HEK293 (cell line): Measurements from ENCODE around the gene FEV.

Experiments
- GLI2 ChIP-seq: fragments of 450-650 bp; formaldehyde crosslinking; IDR thresholded peaks from 2 replicates; pipeline ENCODE4; 2017; ENCODE audit warnings: missing biosample characterization, missing genetic modification characterization, low read depth, borderline replicate concordance
- KLF1 ChIP-seq: fragments of 450-650 bp; formaldehyde crosslinking; IDR thresholded peaks from 2 replicates; pipeline ENCODE4 v1.5.1; 2016; ENCODE audit warnings: missing biosample characterization, missing genetic modification characterization
- MEIS1 ChIP-seq: sonication (generic); formaldehyde crosslinking; IDR thresholded peaks from 2 replicates; pipeline ENCODE4 v1.8.1; 2022; ENCODE audit warnings: missing genetic modification reagents, mild to moderate bottlenecking, borderline replicate concordance
- TRIM28 ChIP-seq: IDR thresholded peaks from 2 replicates; pipeline ENCODE4 v1.6.1; 2011; ENCODE audit warnings: low read length, control low read depth, borderline replicate concordance
- WT1 ChIP-seq: fragments of 450-650 bp; formaldehyde crosslinking; IDR thresholded peaks from 2 replicates; pipeline ENCODE4 v1.5.1; 2016; ENCODE audit warnings: missing biosample characterization, missing genetic modification characterization
- ZBTB48 ChIP-seq: fragments of 450-650 bp; formaldehyde crosslinking; IDR thresholded peaks from 2 replicates; pipeline ENCODE4 v1.5.1; 2016; ENCODE audit warnings: missing biosample characterization, missing genetic modification characterization
- ZFP69B ChIP-seq: fragments of 450-650 bp; formaldehyde crosslinking; IDR thresholded peaks from 2 replicates; pipeline ENCODE4 v1.5.1; 2016; ENCODE audit warnings: missing biosample characterization, missing genetic modification characterization
- ZNF10 ChIP-seq: fragments of 450-650 bp; formaldehyde crosslinking; IDR thresholded peaks from 2 replicates; pipeline ENCODE4 v1.5.1; 2017; ENCODE audit warnings: missing biosample characterization, missing genetic modification characterization
- ZNF114 ChIP-seq: fragments of 450-650 bp; formaldehyde crosslinking; IDR thresholded peaks from 2 replicates; pipeline ENCODE4 v1.5.0; 2017; ENCODE audit warnings: missing biosample characterization, missing genetic modification characterization
- ZNF138 ChIP-seq: fragments of 450-650 bp; formaldehyde crosslinking; IDR thresholded peaks from 2 replicates; pipeline ENCODE4 v1.5.1; 2016; ENCODE audit warnings: missing biosample characterization, missing genetic modification characterization, borderline replicate concordance
- ZNF202 ChIP-seq: fragments of 450-650 bp; formaldehyde crosslinking; IDR thresholded peaks from 2 replicates; pipeline ENCODE4 v1.5.1; 2016; ENCODE audit warnings: missing biosample characterization, missing genetic modification characterization, borderline replicate concordance
- ZNF292 ChIP-seq: fragments of 450-650 bp; formaldehyde crosslinking; IDR thresholded peaks from 2 replicates; pipeline ENCODE4 v1.5.1; 2016; ENCODE audit warnings: low read depth, missing biosample characterization, missing genetic modification characterization, borderline replicate concordance
- ZNF302 ChIP-seq: fragments of 450-650 bp; formaldehyde crosslinking; IDR thresholded peaks from 2 replicates; pipeline ENCODE4 v1.5.1; 2016; ENCODE audit warnings: missing biosample characterization, missing genetic modification characterization, low read depth
- ZNF311 ChIP-seq: fragments of 450-650 bp; formaldehyde crosslinking; IDR thresholded peaks from 2 replicates; pipeline ENCODE4 v1.5.1; 2017; ENCODE audit warnings: missing biosample characterization, missing genetic modification characterization, borderline replicate concordance
- ZNF416 ChIP-seq: fragments of 450-650 bp; formaldehyde crosslinking; IDR thresholded peaks from 2 replicates; pipeline ENCODE4 v1.5.1; 2016; ENCODE audit warnings: missing biosample characterization, missing genetic modification characterization
- ZNF48 ChIP-seq: fragments of 450-650 bp; formaldehyde crosslinking; IDR thresholded peaks from 2 replicates; pipeline ENCODE4 v1.5.1; 2016; ENCODE audit warnings: missing biosample characterization, missing genetic modification characterization
- ZNF596 ChIP-seq: fragments of 450-650 bp; IDR thresholded peaks from 2 replicates; pipeline ENCODE4 v1.5.0; 2018; ENCODE audit warnings: missing biosample characterization, mild to moderate bottlenecking, missing genetic modification characterization, moderate library complexity
- ZNF600 ChIP-seq: fragments of 450-650 bp; formaldehyde crosslinking; IDR thresholded peaks from 2 replicates; pipeline ENCODE4 v1.5.1; 2016; ENCODE audit warnings: missing biosample characterization, missing genetic modification characterization
- ZNF621 ChIP-seq: fragments of 450-650 bp; formaldehyde crosslinking; IDR thresholded peaks from 2 replicates; pipeline ENCODE4 v1.5.1; 2017; ENCODE audit warnings: missing biosample characterization, missing genetic modification characterization
- ZNF629 ChIP-seq: fragments of 450-650 bp; formaldehyde crosslinking; IDR thresholded peaks from 2 replicates; pipeline ENCODE4 v1.5.1; 2017; ENCODE audit warnings: missing biosample characterization, missing genetic modification characterization
- ZNF792 ChIP-seq: fragments of 450-650 bp; formaldehyde crosslinking; IDR thresholded peaks from 2 replicates; pipeline ENCODE4 v1.5.1; 2016; ENCODE audit warnings: missing biosample characterization, missing genetic modification characterization
- TF ChIP-seq, protein P1 (sequence below): fragments of 450-650 bp; formaldehyde crosslinking; IDR thresholded peaks from 2 replicates; pipeline ENCODE4 v1.5.1; 2016; ENCODE audit warnings: missing biosample characterization, missing genetic modification characterization
- TF ChIP-seq, protein P2 (sequence below): sonication (generic); formaldehyde crosslinking; IDR thresholded peaks from 2 replicates; pipeline ENCODE4 v1.8.1; 2022; ENCODE audit warnings: mild to moderate bottlenecking, moderate library complexity, missing genetic modification reagents
- TF ChIP-seq, protein P3 (sequence below): fragments of 450-650 bp; formaldehyde crosslinking; optimal IDR thresholded peaks from 2 replicates; pipeline ENCODE3; 2016; ENCODE audit warnings: missing biosample characterization, mild to moderate bottlenecking, missing genetic modification characterization
- TF ChIP-seq, protein P4 (sequence below): fragments of 450-650 bp; formaldehyde crosslinking; IDR thresholded peaks from 2 replicates; pipeline ENCODE4 v1.5.1; 2016; ENCODE audit warnings: missing biosample characterization, missing genetic modification characterization
- TF ChIP-seq, protein P5 (sequence below): fragments of 450-650 bp; formaldehyde crosslinking; IDR thresholded peaks from 2 replicates; pipeline ENCODE4 v1.5.1; 2016; ENCODE audit warnings: missing biosample characterization, missing genetic modification characterization
- TF ChIP-seq, protein P6 (sequence below): fragments of 450-650 bp; formaldehyde crosslinking; IDR thresholded peaks from 2 replicates; pipeline ENCODE4 v1.5.0; 2017; ENCODE audit warnings: missing biosample characterization, missing genetic modification characterization, borderline replicate concordance
- TF ChIP-seq, protein P7 (sequence below): fragments of 450-650 bp; formaldehyde crosslinking; IDR thresholded peaks from 2 replicates; pipeline ENCODE4 v1.5.1; 2016; ENCODE audit warnings: missing biosample characterization, missing genetic modification characterization

FEV gene

DNA sequence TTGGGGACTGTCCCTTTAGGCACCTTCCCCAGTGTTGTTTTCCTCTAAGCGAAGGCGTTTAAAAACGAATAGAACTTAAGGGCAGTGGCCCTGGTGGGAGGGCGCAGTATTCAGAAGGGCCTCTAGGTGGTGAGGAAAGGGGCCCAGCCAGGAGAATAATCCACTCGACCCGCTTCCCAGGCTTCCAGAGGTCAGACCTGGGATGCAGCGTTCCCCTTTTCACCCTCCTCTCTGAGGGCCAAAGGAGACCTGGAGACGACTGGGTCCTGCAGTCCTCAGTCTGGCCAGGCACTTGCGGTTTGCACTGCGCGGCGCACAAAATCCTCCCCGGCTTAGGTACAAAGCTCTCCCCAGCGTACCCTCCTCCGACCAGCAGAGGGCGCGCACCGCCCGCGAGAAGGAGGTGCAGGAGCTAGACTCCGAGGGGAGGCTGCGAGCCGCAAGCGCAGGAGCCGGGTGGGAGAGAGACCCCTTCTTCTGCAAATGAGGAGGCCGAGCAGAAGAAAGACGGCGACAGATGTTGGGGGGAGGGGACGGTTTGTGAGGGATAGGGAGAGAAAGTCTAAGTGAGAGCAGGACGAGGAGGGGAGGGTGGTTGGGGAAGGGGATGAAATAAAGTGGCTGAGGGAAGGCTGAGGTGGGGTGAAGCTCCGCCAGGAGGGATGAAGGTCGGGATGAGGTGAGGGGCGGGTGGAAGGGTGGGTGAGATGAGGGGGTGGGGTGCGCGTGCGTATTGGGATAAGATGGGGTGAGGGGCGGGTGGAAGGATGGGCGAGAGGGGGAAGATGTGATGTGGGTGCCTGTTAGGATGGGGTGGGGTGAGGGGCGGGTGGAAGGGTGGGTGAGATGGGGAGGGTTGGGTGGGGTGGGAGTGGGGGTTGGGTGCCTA is 4.9 kb downstream of the FEV start (continued):
- TF ChIP-seq ZNF292 (tag by site-specific recombination) (no peak), ZNF311 (no peak), ZNF114 (tag by site-specific recombination) (no peak), MEIS1 (CRISPR knock-in tag) (no peak), ZNF10 (tag by site-specific recombination) (no peak), ZNF48 (tag by site-specific recombination) (no peak), ZFP69B (no peak), ZNF138 (tag by site-specific recombination) (no peak), ZNF600 (peak; percentile 46; the same call in 1 of the 2 replicates), ZNF621 (tag by site-specific recombination) (no peak), KLF1 (tag by site-specific recombination) (no peak; the same call in 1 of the 2 replicates), WT1 (tag by site-specific recombination) (no peak), ZNF629 (tag by site-specific recombination) (no peak), TRIM28 (peak; percentile 34; the same call in 1 of the 2 replicates), ZNF792 (tag by site-specific recombination) (no peak), GLI2 (tag by site-specific recombination) (no peak), ZBTB48 (tag by site-specific recombination) (peak; percentile 64; the same call in 1 of the 2 replicates), ZNF416 (tag by site-specific recombination) (no peak), ZNF302 (no peak), ZNF202 (tag by site-specific recombination) (no peak), ZNF596 (no peak)
- TF ChIP-seq, protein P1, sequence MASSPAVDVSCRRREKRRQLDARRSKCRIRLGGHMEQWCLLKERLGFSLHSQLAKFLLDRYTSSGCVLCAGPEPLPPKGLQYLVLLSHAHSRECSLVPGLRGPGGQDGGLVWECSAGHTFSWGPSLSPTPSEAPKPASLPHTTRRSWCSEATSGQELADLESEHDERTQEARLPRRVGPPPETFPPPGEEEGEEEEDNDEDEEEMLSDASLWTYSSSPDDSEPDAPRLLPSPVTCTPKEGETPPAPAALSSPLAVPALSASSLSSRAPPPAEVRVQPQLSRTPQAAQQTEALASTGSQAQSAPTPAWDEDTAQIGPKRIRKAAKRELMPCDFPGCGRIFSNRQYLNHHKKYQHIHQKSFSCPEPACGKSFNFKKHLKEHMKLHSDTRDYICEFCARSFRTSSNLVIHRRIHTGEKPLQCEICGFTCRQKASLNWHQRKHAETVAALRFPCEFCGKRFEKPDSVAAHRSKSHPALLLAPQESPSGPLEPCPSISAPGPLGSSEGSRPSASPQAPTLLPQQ (tag by site-specific recombination), result 0 out of 2 replicates have a peak, but pooled peaks have one; percentile 35
- TF ChIP-seq, protein P2, sequence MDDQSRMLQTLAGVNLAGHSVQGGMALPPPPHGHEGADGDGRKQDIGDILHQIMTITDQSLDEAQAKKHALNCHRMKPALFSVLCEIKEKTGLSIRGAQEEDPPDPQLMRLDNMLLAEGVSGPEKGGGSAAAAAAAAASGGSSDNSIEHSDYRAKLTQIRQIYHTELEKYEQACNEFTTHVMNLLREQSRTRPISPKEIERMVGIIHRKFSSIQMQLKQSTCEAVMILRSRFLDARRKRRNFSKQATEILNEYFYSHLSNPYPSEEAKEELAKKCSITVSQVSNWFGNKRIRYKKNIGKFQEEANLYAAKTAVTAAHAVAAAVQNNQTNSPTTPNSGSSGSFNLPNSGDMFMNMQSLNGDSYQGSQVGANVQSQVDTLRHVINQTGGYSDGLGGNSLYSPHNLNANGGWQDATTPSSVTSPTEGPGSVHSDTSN, result no peak
- TF ChIP-seq, protein P3, sequence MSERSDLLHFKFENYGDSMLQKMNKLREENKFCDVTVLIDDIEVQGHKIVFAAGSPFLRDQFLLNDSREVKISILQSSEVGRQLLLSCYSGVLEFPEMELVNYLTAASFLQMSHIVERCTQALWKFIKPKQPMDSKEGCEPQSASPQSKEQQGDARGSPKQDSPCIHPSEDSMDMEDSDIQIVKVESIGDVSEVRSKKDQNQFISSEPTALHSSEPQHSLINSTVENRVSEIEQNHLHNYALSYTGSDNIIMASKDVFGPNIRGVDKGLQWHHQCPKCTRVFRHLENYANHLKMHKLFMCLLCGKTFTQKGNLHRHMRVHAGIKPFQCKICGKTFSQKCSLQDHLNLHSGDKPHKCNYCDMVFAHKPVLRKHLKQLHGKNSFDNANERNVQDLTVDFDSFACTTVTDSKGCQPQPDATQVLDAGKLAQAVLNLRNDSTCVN (tag by site-specific recombination), result no peak
- TF ChIP-seq, protein P4, sequence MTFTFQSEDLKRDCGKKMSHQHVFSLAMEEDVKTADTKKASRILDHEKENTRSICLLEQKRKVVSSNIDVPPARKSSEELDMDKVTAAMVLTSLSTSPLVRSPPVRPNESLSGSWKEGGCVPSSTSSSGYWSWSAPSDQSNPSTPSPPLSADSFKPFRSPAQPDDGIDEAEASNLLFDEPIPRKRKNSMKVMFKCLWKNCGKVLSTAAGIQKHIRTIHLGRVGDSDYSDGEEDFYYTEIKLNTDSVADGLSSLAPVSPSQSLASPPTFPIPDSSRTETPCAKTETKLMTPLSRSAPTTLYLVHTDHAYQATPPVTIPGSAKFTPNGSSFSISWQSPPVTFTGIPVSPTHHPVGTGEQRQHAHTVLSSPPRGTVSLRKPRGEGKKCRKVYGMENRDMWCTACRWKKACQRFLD (tag by site-specific recombination), result no peak
- TF ChIP-seq, protein P5, sequence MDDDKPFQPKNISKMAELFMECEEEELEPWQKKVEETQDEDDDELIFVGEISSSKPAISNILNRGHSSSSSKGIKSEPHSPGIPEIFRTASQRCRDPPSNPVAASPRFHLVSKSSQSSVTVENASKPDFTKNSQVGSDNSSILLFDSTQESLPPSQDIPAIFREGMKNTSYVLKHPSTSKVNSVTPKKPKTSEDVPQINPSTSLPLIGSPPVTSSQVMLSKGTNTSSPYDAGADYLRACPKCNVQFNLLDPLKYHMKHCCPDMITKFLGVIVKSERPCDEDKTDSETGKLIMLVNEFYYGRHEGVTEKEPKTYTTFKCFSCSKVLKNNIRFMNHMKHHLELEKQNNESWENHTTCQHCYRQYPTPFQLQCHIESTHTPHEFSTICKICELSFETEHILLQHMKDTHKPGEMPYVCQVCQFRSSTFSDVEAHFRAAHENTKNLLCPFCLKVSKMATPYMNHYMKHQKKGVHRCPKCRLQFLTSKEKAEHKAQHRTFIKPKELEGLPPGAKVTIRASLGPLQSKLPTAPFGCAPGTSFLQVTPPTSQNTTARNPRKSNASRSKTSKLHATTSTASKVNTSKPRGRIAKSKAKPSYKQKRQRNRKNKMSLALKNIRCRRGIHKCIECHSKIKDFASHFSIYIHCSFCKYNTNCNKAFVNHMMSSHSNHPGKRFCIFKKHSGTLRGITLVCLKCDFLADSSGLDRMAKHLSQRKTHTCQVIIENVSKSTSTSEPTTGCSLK (tag by site-specific recombination), result no peak
- TF ChIP-seq, protein P6, sequence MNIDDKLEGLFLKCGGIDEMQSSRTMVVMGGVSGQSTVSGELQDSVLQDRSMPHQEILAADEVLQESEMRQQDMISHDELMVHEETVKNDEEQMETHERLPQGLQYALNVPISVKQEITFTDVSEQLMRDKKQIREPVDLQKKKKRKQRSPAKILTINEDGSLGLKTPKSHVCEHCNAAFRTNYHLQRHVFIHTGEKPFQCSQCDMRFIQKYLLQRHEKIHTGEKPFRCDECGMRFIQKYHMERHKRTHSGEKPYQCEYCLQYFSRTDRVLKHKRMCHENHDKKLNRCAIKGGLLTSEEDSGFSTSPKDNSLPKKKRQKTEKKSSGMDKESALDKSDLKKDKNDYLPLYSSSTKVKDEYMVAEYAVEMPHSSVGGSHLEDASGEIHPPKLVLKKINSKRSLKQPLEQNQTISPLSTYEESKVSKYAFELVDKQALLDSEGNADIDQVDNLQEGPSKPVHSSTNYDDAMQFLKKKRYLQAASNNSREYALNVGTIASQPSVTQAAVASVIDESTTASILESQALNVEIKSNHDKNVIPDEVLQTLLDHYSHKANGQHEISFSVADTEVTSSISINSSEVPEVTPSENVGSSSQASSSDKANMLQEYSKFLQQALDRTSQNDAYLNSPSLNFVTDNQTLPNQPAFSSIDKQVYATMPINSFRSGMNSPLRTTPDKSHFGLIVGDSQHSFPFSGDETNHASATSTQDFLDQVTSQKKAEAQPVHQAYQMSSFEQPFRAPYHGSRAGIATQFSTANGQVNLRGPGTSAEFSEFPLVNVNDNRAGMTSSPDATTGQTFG (tag by site-specific recombination), result no peak
- TF ChIP-seq, protein P7, sequence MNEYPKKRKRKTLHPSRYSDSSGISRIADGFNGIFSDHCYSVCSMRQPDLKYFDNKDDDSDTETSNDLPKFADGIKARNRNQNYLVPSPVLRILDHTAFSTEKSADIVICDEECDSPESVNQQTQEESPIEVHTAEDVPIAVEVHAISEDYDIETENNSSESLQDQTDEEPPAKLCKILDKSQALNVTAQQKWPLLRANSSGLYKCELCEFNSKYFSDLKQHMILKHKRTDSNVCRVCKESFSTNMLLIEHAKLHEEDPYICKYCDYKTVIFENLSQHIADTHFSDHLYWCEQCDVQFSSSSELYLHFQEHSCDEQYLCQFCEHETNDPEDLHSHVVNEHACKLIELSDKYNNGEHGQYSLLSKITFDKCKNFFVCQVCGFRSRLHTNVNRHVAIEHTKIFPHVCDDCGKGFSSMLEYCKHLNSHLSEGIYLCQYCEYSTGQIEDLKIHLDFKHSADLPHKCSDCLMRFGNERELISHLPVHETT (tag by site-specific recombination), result no peak
